Vagina (tissue), 2 donors: ENCODE measurements around the gene TTC32. TPM values are rescaled to one million over a fixed set of nuclear protein-coding genes. Genes with fewer than 3 reads are reported as not detected.
"Not testable (repeated sequence)": the region's sequence is repeated elsewhere in the genome, so short reads cannot be mapped to it uniquely, and the experiment has no call there.

ENCODE experiments used
- DNase-seq, 2 donors: peaks; one replicate each; pipeline ENCODE4 v3.0.0-alpha.2; 2017; ENCODE audit errors: extremely low spot score in 2 of 2
- H3K27ac ChIP-seq: fragments of 200-600 bp; sonication (generic); one replicate; pipeline ENCODE4 v1.5.1; 2019
- H3K27me3 ChIP-seq: fragments of 200-600 bp; sonication (generic); one replicate; pipeline ENCODE4 v1.5.1; 2019
- H3K36me3 ChIP-seq, 2 donors: fragments of 200-600 bp; sonication (generic); one replicate each; pipeline ENCODE4 v1.5.1; 2017 to 2019
- H3K4me1 ChIP-seq: fragments of 200-600 bp; sonication (generic); one replicate; pipeline ENCODE4 v1.5.1; 2019
- H3K4me3 ChIP-seq, 2 donors: fragments of 200-600 bp; sonication (generic); 1 replicate in 1 of 2; 2 replicates in 1 of 2; pipeline ENCODE4 v1.5.1; 2016 to 2019
- H3K9me3 ChIP-seq: fragments of 200-600 bp; sonication (generic); one replicate; pipeline ENCODE4 v1.5.1; 2019
- POLR2A ChIP-seq, 2 donors: fragments of 450-650 bp; IDR thresholded peaks; one replicate each; pipeline ENCODE4 v1.6.1; 2017; ENCODE audit warnings: antibody characterized with exemption in 2 of 2, mild to moderate bottlenecking in 2 of 2, moderate library complexity in 2 of 2
- POLR2AphosphoS5 ChIP-seq, 2 donors: sonication (generic); formaldehyde crosslinking; IDR thresholded peaks; one replicate each; pipeline ENCODE4 v1.9.0; 2017; ENCODE audit warnings: antibody characterized with exemption in 2 of 2, mild to moderate bottlenecking in 2 of 2, low read depth in 1 of 2; ENCODE audit not compliant: insufficient read depth in 1 of 2
- intact Hi-C: fragments of 100-400 bp; cut with DNase I; formaldehyde crosslinking; loops from one replicate; pipeline ENCODE4 v1.15.1; 2023
- total RNA-seq: library from RNA; depleted of rRNA; stranded (reverse); fragments of >200 nt; gene quantifications from one replicate; pipeline ENCODE4 v1.2.3, GENCODE V29; 2016
- TF ChIP-seq, protein P1 (sequence below), 3 experiments: fragments of 450-650 bp in 2 of 3; fragments of 200-600 bp in 1 of 3; sonication (generic) in 1 of 3; IDR thresholded peaks; one replicate each; pipeline ENCODE4 v1.5.1; 2017 to 2019; ENCODE audit warnings: antibody characterized with exemption in 3 of 3, mild to moderate bottlenecking in 2 of 3, moderate library complexity in 2 of 3

Gene TTC32
- total RNA-seq, 1 donor from 2014 or later, result 15.2 TPM

DNA sequence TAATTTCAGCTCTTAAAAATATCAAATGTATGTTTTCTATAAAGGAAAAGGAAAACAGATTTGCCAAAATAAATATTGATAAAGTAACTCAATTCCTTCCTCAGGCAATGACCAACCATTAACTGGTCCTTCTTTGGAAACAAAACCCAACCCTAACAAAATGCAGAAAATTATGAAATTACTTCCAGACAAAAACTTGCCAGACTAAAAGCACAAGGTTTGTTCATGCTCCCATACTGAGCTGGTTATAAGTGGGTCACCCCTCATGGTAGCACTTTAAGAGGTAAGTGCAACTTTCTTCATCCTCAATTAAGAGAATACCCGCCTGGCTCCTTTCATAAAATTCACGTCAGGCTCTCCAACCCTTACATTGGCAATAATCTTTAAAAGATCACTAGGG, 31.1 kb upstream of the TTC32 start:
- Histone ChIP-seq H3K9me3 (no peaks in the 10 kb centered on the region), H3K27me3 (no peaks in the 10 kb centered on the region), H3K4me1 (no peaks in the 10 kb centered on the region), H3K27ac (no peak overlapping the region), H3K4me3 (no peak overlapping the region), H3K36me3 (peaks cover 0 to 41% of the 10 kb centered on the region in 2 donors)
- no peak for DNase-seq
- intact Hi-C loops, result no loop called here
- no peak for TF ChIP-seq POLR2AphosphoS5 (IDR thresholded peaks at IDR 0.05; ENCODE audit: insufficient read depth in 1 of 2, low read depth in 1 of 2)
- TF ChIP-seq, protein P1, sequence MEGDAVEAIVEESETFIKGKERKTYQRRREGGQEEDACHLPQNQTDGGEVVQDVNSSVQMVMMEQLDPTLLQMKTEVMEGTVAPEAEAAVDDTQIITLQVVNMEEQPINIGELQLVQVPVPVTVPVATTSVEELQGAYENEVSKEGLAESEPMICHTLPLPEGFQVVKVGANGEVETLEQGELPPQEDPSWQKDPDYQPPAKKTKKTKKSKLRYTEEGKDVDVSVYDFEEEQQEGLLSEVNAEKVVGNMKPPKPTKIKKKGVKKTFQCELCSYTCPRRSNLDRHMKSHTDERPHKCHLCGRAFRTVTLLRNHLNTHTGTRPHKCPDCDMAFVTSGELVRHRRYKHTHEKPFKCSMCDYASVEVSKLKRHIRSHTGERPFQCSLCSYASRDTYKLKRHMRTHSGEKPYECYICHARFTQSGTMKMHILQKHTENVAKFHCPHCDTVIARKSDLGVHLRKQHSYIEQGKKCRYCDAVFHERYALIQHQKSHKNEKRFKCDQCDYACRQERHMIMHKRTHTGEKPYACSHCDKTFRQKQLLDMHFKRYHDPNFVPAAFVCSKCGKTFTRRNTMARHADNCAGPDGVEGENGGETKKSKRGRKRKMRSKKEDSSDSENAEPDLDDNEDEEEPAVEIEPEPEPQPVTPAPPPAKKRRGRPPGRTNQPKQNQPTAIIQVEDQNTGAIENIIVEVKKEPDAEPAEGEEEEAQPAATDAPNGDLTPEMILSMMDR (IDR thresholded peaks at IDR 0.05), result no peak
- no peak for TF ChIP-seq POLR2A (IDR thresholded peaks at IDR 0.05)

GRCh38 chr2:19929226-19929625, 27.4 kb upstream of the TTC32 start:
- no peaks in the 10 kb centered on the region for H3K4me1 ChIP-seq
- TF ChIP-seq POLR2AphosphoS5 (IDR thresholded peaks at IDR 0.05; ENCODE audit: insufficient read depth in 1 of 2, low read depth in 1 of 2) (no peak), POLR2A (IDR thresholded peaks at IDR 0.05) (no peak)
- TF ChIP-seq, protein P1 (IDR thresholded peaks at IDR 0.05), result no peak
- no peak overlapping the region for H3K27ac ChIP-seq
- intact Hi-C loops, result no loop called here
- H3K36me3 ChIP-seq, result peaks cover 0 to 43% of the 10 kb centered on the region in 2 donors
- no peak overlapping the region for H3K4me3 ChIP-seq
- no peak for DNase-seq
- H3K27me3 ChIP-seq, result no peaks in the 10 kb centered on the region
- H3K9me3 ChIP-seq, result no peaks in the 10 kb centered on the region

DNA sequence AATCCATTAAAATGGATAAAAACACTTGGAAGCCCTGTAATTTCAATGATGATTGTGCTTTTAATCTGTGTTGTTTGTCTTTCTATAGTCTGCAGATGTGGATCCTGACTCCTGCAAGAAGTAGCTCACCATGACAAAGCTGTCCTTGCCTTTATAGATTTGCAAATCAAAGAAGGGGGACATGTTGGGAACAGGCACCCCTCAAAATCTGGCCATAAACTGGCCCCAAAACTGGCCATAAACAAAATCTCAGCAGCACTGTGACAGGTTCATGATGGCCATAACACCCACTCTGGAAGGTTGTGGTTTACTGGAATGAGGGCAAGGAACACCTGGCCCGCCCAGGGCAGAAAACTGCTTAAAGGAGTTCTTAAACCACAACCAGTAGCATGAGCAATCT, 26.0 kb upstream of the TTC32 start:
- H3K27me3 ChIP-seq, H3K9me3 ChIP-seq, H3K27ac ChIP-seq, H3K4me1 ChIP-seq, intact Hi-C loops, H3K4me3 ChIP-seq, DNase-seq: not testable (repeated sequence)
- peaks cover 0 to 43% of the 10 kb centered on the region in 2 donors for H3K36me3 ChIP-seq

- DNase-seq, H3K4me1 ChIP-seq, H3K4me3 ChIP-seq, intact Hi-C loops, H3K9me3 ChIP-seq, H3K27ac ChIP-seq, H3K27me3 ChIP-seq: not testable (repeated sequence)
- peaks cover 0 to 30% of the 10 kb centered on the region in 2 donors for H3K36me3 ChIP-seq
These were observed 22.7 kb upstream of the TTC32 start for GRCh38 chr2:19924526-19924925.

- H3K27ac ChIP-seq, H3K27me3 ChIP-seq, intact Hi-C loops, H3K9me3 ChIP-seq, DNase-seq, H3K4me1 ChIP-seq, H3K4me3 ChIP-seq, H3K36me3 ChIP-seq: not testable (repeated sequence)
These were observed 20.4 kb upstream of the TTC32 start for GRCh38 chr2:19922188-19922587.

GRCh38 chr2:19916385-19916950, 14.7 kb upstream of the TTC32 start:
- Histone ChIP-seq H3K4me3 (no peak overlapping the region), H3K27ac (no peak overlapping the region), H3K27me3 (no peaks in the 10 kb centered on the region), H3K4me1 (no peaks in the 10 kb centered on the region), H3K36me3 (no peaks in the 10 kb centered on the region), H3K9me3 (no peaks in the 10 kb centered on the region)
- TF ChIP-seq POLR2AphosphoS5 (IDR thresholded peaks at IDR 0.05; ENCODE audit: insufficient read depth in 1 of 2, low read depth in 1 of 2), result no peak
- TF ChIP-seq POLR2A (IDR thresholded peaks at IDR 0.05), result no peak
- TF ChIP-seq, protein P1 (IDR thresholded peaks at IDR 0.05), result no peak
- intact Hi-C loops, result no loop called here
- DNase-seq, result no peak
